A375 (cell line): ENCODE measurements around the gene PTPRF. TPM values are rescaled to one million over a fixed set of nuclear protein-coding genes. Genes with fewer than 3 reads are reported as not detected.

Experiments
- total RNA-seq: library from RNA; depleted of rRNA; stranded (reverse); fragments of >200 nt; shearing (Covaris generic); gene quantifications from 2 replicates; pipeline ENCODE4 v1.2.3, GENCODE V29; 2014; rRNA removed

PTPRF gene
- total RNA-seq, result 48.7 and 58.2 TPM in 2 replicates

GRCh38 chr1:43530483-43531106 is at the start of gene PTPRF:
Gene PTPRF, plus strand, starts transcription at chr1:43530883. Its CDS starts 14,193 bp downstream, at chr1:43545076.

Other genes starting within 250 kb of the PTPRF start
- gene C1orf210, start 245.3 kb upstream of the PTPRF start, total RNA-seq, result not detected in 2 replicates
- gene TIE1, start 229.9 kb upstream of the PTPRF start, total RNA-seq, result 4.5 and 6.1 TPM in 2 replicates
- 1.7 TPM in 1 of 2 replicates, not detected in the other for gene MPL, start 193.1 kb upstream of the PTPRF start, total RNA-seq
- gene CDC20, start 171.9 kb upstream of the PTPRF start, total RNA-seq, result 194 and 201 TPM in 2 replicates
- gene ELOVL1, start 162.9 kb upstream of the PTPRF start, total RNA-seq, result 47.2 and 57.5 TPM in 2 replicates
- 70.4 and 73.0 TPM in 2 replicates for gene MED8, start 141.1 kb upstream of the PTPRF start, total RNA-seq
- gene SZT2, start 141.0 kb upstream of the PTPRF start, total RNA-seq, result 19.8 and 30.1 TPM in 2 replicates
- 98.5 and 100.0 TPM in 2 replicates for gene HYI, start 77.0 kb upstream of the PTPRF start, total RNA-seq
- gene KDM4A, start 119.3 kb downstream of the PTPRF start, total RNA-seq, result 31.3 and 32.9 TPM in 2 replicates
- 14.8 and 15.2 TPM in 2 replicates for gene ST3GAL3, start 176.7 kb downstream of the PTPRF start, total RNA-seq